GM21423 (cell line): Measurements from ENCODE around the gene STRN3.
"Not testable (repeated sequence)": the region's sequence is repeated elsewhere in the genome, so short reads cannot be mapped to it uniquely, and the experiment has no call there.

Experiments
- ATAC-seq: cut with Tn5 transposase; IDR thresholded peaks from one replicate; pipeline ENCODE4 v1.9.1; 2021; ENCODE audit warnings: mild to moderate bottlenecking, moderate library complexity; ENCODE audit not compliant: unreplicated experiment

STRN3 gene

DNA sequence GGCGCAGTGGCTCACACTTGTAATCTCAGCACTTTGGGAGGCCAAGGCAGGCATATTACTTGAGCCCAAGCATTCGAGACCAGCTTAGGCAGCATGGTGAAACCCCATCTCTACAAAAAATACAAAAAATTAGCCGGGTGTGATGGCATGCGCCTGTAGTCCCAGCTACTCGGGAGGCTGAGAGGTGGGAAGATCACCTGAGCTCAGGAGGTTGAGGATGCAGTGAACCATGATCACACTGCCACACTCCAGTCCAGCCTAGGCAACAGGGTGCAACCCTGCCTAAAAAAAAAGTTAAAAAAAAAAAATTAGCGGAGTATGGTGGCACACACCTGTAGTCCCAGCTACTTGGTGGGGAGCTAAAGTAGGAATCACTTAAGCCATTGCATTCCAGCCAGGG lies 22.2 kb downstream of the STRN3 start:
- not testable (repeated sequence) for ATAC-seq

DNA sequence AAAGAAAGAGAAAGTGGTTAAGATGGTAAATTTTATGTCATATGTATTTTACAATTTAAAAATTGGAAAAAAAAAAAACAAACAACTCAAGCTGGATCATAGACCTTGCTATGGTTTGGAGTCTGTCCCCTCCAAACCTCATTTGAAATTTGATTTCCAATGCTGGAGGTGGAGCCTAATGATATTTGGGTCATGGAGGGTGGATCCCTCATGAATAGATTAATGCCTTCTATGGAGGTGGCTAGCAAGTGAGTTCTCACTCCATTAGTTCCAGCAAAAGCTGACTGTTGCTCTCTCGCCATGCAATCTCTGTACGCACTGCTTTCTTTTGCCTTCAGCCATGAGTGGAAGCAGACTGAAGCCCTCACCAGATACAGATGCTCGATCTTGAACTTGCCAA lies 22.9 kb downstream of the STRN3 start:
- no peak for ATAC-seq

DNA sequence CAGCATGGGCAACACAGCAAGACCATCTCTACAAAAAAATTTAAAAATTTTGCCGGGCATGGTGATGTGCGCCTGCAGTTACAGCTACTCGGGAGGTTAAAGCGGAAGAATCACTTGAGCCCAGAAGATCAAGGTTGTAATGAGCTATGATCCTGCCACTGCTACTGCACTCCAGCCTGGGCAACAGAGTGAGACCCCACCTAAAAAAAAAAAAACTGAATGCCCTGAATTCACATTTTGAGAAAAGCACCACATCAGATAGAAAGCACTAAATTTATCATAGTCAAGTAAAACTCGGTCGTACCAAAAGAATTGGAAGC lies 24.9 kb downstream of the STRN3 start:
- ATAC-seq, result no peak

DNA sequence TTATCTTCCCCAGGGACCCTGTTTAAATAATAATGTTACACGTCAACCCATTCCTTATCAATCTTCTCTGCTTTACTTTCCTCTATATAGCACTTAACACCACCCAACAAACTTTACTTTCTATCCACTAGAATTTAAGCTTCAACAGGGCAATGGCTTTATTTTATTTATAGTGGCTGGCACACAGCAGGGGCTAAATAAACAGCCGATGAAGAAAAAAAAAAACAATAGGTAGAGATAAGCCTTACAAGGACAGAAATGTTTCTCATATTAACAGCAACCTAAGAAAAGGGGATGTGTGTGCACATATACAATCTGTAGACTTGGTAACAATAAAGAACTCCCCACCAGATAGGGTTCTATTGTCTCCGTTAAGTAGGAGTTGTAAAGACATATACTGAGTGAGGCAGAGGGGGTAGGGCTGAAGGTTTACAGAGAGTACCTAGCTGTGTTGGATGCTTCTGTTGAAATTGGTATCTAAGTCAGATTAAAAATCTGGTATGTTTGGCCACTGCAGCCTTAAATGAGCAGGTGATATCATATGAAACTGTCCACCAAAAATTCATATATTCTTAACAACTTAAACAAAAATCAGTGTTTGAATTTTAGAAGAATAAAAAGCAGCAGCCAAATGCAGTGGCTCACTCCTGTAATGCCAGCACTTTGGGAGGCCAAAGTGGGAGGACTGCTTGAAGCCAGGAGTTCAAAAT lies 25.4 kb downstream of the STRN3 start:
- ATAC-seq, result no peak

DNA sequence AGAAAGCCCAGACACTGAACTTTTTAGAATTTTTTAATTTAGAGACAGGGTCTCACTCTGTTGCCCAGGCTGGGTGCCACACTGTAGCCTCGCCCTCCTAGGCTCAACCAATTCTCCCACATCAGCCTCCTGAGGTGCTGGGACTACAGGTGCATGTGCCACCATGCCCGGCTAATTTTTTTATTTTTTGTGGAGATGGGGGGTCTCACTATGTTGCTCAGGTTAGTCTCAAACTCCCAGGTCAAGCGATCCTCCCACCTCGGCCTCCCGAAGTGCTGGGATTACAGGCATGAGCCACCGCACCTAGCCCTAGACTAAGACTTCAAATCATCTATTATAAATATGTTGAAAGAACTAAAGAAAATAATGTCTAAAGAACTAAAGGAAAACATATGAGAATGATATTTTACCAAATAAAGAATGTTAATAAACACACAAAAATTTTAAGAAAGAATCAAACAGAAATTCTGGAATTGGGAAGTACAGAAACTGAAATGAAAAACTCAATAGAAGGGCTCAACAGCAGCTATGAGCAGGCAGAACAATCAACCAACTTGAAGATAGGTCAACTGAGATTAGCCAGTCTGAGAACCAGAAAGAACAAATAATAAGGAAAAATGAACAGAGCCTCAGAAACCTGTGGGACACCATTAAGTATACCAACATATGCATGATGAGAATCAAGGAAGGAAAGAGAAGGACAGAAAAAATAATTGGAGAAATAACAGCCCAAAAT lies 27.0 kb downstream of the STRN3 start:
- ATAC-seq, result no peak

DNA sequence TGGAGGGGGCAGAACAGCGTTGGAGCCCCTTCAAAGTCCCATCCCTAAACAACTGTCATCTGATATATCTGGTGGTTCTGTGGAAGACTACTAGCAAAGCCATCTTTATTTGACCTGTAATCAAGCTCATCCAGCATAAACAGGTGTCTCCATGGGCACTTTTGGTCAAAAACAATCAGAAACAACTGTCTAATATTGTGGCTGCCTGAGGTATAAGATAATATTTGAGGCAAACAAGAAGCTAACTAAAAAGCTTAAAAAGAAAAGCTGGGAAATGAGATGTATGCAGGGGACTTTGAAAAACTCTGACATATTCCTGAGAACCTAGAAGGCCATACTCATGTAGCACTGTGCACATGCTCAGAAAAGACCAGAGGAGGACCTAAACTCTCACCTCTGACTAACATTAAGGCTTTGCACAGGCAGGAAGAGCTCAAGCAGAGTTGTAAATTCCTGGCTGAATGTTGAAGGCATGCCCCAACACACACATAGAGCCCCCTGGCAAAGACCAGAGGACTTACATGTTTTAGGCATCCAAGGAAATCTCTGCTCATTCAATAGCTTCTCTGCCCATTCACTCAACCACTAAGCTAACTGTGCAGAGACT lies 28.0 kb downstream of the STRN3 start:
- no peak for ATAC-seq

DNA sequence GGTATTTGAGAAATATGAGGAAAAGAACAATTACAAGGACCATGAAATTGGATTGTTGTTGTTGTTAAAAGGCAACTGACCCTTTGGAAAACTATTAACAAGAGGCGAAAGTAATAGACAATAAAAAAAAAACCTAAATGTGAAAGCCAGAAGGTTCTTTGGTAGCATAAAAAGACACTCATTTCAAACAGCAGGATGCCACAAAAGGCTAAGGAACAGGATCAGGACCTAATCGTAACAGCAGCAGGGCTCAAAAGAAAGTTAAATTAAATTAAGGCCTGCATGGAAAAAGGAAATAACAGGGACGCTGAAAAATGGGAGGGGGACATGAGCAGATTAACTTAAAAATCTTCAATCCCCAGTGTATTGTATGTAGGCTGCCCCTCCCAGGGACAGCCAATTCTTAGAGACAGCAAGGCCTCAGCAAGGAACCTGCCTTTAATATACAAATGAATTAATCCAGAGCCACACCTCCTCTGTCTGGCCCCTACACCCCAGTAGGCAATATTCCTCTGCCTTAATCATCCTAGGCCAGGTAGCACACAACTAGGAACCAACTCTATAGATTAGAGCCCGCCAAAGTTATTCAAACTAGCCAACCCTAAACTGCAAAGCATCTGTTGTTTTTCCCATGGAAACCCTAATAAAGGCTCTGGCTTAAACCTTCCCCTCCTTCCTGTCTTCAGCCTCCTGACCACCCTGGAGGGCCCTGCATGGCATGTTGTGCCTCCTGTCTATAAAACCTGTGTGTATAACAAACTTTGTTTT lies 29.1 kb downstream of the STRN3 start:
- ATAC-seq, result no peak

DNA sequence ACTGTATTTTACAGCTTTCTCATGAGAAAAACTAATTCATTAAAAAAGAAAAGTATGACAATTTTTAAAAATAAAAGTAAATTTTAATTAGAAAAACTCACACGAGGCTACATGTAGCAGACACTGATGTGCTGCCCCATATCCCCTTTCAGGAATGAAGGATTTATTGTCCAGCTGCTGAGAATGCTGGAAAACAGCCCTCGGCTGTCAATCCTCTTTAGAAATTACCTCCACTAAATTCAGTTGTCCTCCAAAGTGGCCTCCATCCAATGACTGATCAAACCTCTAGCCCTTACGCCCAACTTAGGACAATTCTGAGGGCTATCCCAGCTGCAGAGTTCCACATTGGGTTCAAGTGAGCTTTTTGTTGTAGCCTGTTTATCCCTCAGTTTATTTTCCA lies 30.5 kb downstream of the STRN3 start:
- ATAC-seq, result no peak

DNA sequence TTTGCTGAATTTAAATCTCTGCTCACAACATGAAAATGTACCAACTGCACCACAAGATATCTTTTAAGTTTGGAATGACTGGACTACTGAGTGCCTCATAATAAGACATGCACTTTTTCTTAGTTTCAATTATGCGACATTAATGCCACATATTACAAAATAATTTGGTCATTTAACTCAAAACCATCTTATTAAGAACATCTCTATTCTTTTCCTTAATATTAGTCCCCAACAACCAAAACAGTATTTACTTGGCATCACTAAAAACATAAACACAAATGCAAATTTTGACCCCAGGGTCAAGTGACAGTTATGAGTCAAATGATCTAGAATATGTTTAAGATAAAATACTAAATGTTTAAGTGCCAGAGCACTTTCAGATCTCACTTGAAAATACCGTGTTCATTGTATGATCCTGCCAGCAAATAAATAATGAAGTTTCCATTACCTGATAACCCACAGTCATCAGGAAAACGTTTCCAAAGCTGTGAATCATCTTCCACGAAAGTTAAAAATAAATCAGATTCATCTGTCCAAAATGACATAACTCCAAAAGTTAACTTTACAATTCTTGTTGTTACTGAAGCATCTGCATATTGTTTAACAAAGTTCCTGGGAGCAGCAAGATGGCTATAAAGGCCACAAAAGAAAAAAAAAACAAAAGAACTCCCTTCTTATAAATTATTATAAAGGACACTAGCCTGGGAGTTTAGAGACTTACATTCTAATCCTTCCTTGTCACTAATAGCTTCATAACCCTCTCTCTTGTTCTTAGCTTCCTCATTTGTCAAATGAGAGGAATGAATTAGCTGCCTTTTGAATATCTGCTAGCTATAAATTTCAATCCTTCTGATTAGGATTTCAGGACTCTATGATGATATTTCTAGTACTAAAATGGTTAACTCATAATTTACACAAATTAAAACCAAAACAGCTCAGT lies 31.2 kb downstream of the STRN3 start:
- ATAC-seq, result peak; percentile 63

DNA sequence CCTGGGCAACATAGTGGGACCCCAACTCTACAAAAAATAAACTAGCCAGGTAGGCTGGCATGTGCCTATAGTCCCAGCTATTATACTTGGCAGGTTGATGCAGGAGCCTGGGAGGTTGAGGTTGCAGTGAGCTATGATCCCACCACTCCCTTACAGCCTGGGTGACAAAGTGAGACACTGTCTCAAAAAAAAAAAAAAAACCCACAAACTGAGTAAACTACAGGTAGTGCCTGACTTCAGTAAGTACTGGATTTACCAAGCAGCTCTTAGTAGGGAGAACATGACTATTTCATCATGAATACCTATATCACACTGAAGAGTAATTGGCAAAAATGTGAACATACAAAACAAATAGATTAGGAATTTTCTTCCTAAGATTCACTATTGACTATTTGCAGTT lies 33.1 kb downstream of the STRN3 start:
- ATAC-seq, result no peak

DNA sequence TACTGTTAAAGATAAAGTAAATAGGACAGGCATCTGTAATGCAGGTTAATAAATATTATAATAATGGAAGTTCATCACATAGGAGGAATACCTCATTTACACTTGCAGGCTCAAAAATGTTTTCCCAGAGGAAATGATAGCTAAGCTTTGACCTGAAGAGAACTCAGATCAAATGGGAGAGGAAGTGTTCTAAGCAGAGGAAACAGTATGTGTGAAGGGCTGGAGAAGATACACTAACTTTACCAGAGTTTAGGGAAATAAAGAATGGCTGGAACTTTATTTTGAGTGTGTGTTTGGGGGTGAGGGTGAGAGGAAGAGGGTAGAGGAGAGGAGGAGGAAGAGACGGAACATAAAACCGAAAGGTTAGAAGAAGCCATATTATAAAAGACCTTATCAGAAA lies 34.8 kb downstream of the STRN3 start:
- no peak for ATAC-seq

DNA sequence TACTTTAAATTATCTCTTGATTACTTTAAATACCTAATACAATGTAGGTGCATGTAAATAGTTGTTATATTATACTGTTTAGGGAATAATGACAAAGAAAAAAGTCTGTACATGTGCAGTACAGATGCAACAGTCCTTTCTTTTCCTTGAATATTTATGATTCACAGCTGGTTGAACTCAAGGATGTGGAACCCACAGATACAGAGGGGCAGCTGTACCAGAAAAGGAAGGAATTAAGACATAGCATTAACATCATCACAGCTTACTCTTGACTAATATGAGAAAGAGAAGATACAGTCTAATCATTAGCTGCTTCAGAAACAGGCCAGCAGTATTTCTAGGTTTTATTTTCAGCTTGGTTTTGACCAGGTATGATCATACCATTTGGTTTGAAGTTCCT lies 35.4 kb downstream of the STRN3 start:
- ATAC-seq, result no peak

DNA sequence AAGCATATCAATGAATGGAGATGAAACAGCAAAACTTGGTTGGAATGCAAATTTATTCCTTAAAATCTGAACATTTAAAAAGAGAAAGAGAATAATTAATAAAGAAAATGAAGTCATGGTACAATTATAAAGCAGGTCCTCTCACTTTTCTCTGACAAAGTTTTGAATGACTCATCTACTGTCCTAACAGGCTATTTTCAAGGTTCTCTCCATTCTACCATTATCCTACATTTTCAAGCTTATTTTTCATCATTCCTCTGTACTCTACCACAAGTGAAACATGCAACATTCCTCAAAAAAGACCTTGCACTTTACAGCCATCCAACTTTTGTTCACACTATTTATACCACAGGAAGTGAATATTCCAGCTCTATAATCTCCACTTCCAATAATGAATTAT lies 37.7 kb downstream of the STRN3 start:
- no peak for ATAC-seq

DNA sequence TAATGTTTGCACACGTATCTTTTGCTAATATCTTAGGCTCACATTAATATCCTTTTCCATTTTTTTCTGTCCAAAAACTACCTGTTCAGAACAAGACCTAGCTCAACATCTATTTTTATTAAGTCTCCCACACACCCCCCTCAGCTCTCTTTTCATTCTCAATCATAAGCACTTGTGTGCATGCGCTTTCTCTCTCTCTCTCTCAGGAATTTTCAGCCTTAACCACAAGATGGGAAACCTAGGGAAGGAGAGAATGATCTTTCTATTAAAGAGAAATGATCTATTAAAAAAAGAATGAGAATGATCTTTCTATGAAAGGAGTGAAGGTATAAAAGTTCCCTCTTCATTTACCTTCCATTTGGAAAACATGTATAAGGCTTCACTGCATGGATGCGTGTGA lies 40.4 kb downstream of the STRN3 start:
- no peak for ATAC-seq

DNA sequence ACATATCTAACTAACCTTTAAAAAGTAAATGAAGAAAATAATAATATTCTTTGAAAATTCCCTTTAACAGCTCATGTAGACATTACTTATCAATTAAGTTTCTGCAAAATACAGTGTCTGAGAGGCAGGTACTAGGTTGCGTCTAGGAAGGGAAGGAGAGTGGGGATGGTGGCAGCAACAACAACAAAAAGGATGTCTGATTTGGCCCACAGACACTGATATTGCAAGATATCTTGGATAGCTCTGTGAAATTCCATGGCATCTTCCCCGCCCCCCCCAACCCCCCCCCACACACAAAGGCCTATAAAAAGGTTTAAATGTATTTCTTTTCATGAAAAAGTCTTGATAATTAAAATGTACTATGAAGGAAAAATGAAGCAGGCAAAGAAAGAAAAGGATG lies 42.3 kb downstream of the STRN3 start:
- ATAC-seq, result no peak

DNA sequence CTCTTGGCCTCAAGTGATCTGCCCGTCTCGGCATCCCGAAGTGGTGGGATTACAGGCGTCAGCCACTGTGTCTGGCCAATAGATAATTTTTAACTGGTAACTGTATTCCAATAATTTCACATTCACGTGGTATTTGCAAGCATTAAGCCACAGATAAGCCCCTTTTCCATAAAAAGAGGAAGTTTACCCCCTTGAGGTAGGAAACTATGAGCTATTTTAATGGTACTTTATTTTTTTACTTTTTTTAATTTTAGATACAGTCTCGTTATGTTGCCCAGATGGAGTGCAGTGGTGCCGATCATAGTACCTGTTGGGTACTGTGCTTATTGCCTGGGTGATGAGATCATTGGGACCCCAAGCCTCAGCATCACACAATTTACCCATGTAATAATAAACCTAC lies 43.6 kb downstream of the STRN3 start:
- no peak for ATAC-seq

DNA sequence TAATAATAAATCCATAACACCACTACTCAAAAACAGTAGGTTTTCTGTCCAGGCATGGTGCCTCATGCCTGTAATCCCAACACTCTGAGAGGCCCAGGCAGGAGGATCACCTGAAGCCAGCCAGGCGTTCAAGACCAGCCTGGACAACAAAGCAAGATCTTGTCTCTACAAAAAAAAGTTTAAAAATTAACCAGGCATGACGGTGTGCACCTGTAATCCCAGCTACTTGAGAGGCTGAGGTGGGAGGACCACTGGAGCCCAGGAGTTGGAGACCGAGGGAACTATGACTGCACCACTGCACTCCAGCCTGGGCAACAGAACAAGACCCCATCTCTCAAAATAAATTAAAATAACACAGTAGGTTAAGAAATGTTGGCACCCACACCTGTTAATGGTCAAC lies 45.2 kb downstream of the STRN3 start:
- ATAC-seq, result no peak

DNA sequence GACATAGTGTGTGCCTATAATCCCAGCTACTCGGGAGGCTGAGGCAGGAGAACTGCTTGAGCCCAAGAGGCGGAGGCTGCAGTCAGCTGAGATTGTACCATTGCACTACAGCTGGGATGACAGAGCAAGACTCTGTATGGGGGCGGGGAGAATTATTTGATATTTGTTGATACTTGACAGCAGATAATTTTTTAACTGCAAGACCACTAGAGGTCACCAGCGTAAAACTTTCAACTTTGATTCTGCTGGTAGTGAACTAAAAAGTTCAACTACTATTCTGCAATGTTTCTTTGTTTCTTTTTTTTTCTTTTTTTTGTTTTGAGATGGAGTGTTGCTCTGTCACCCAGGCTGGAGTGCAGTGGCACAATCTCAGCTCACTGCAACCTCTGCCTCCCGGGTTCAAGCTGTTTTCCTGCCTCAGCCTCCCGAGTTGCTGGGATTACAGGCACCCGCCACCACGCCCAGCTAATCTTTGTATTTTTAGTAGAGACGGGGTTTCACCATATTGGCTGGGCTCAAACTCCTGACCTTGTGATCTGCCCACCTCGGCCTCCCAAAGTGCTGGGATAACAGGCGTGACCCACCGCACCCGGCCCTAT lies 46.0 kb downstream of the STRN3 start:
- ATAC-seq, result peak; percentile 55

DNA sequence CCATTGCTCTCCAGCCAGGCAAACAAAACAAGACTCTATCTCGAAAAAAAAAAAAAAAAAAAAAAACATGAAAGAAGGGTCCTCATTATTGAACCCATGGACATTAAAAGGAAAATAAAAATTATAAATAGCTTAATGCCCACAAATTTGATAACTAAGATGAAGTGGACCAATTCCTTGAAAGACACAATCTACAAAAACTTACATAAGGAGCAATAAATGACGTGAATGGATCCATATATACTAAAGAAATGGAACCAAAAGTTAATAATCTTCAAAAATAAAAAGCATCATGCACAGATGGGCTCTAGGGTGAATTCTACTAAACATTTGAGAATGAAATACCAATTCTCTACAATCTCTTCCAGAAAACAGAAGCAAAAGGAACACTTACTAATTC lies 48.4 kb downstream of the STRN3 start:
- no peak for ATAC-seq

DNA sequence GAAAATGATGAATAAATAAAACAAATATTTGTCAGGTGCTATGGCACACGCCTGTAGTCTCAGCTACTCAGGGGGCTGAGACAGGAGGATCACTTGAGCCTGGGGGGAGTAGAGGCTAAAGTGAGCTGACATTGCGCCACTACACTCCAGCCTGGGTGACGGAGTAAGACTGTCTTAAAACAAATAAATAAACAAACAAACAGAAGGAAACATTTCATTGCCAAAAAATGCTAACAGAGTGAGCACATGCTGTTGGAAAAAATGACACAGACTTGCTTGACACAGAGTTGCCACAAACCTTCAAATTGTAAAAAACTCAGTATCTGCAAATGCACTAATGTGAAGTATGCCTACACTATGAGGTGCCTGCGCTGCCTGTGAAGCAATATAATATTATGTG lies 51.6 kb downstream of the STRN3 start:
- no peak for ATAC-seq
